ENCODE measurements around the gene MID1. TPM values are rescaled to one million over a fixed set of nuclear protein-coding genes. Genes with fewer than 3 reads are reported as not detected.

MID1 gene
- polyA plus RNA-seq, 1 donor: 11.1 TPM

GRCh38 chrX:10567136-10567535 lies 53.2 kb downstream of the MID1 start:
- no peak for DNase-seq
- Histone ChIP-seq H3K27ac (ENCODE audit: low read length) (no peak overlapping the region), H3K36me3 (ENCODE audit: control insufficient read depth, insufficient read depth, low read length) (peaks cover 4% of the 10 kb centered on the region), H3K4me1 (ENCODE audit: control insufficient read depth, insufficient read depth, low read length) (no peaks in the 10 kb centered on the region), H3K9me3 (ENCODE audit: control insufficient read depth, low read depth, low read length) (no peaks in the 10 kb centered on the region), H3K27me3 (ENCODE audit: control insufficient read depth, insufficient read depth, low read length) (no peaks in the 10 kb centered on the region), H3K4me3 (ENCODE audit: low read length) (no peak overlapping the region)
- WGBS (ENCODE audit: insufficient coverage, low lambda C conversion rate): no CpG with 5 or more reads among the region's 20 CpGs

DNA sequence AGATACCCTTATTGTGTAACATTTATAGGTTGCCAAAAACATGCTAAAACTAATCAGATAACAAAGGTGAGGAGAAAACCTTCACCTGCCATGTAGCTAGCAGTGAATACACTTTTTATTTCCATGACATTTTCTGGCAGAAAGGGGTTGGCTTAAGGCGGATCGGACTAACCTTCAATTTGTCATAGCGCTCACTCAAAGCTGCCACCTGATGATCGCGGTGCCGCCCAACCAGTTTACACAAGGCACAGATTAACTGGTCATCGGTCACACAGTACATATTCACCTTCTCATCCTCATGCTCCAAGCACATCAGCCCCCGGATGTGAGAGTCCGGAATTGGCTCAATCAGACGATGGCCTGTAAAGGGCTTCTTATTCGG lies 53.7 kb downstream of the MID1 start:
- H3K27ac ChIP-seq (ENCODE audit: low read length): no peak overlapping the region
- H3K4me3 ChIP-seq (ENCODE audit: low read length): no peak overlapping the region
- no CpG with 5 or more reads among the region's 11 CpGs for WGBS (ENCODE audit: insufficient coverage, low lambda C conversion rate)
- peaks cover 4% of the 10 kb centered on the region for H3K36me3 ChIP-seq (ENCODE audit: control insufficient read depth, insufficient read depth, low read length)
- no peaks in the 10 kb centered on the region for H3K9me3 ChIP-seq (ENCODE audit: control insufficient read depth, low read depth, low read length)
- H3K4me1 ChIP-seq (ENCODE audit: control insufficient read depth, insufficient read depth, low read length): no peaks in the 10 kb centered on the region
- H3K27me3 ChIP-seq (ENCODE audit: control insufficient read depth, insufficient read depth, low read length): no peaks in the 10 kb centered on the region
- no peak for DNase-seq

DNA sequence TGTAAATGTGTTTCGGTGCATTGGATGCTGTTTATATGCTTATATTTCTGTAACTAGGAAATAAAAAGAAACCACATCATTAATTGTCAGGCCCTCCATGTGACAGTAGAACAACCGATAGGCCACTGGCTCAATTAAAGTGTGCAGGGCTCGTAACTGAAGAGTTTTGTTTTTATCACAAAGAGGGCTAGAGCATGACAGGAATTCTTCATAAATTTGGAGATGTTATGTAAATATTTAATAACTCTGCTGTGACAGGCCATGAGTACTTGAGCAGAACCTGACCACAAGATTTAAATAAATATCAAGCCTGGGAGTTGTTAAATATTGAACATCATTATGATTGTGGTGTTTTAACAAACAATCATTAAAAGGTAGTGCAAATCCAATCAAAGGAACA lies 55.9 kb downstream of the MID1 start:
- no CpG with 5 or more reads among the region's 3 CpGs for WGBS (ENCODE audit: insufficient coverage, low lambda C conversion rate)
- H3K27me3 ChIP-seq (ENCODE audit: control insufficient read depth, insufficient read depth, low read length): no peaks in the 10 kb centered on the region
- no peak overlapping the region for H3K27ac ChIP-seq (ENCODE audit: low read length)
- H3K4me1 ChIP-seq (ENCODE audit: control insufficient read depth, insufficient read depth, low read length): no peaks in the 10 kb centered on the region
- no peak for DNase-seq
- H3K4me3 ChIP-seq (ENCODE audit: low read length): no peak overlapping the region
- no peaks in the 10 kb centered on the region for H3K9me3 ChIP-seq (ENCODE audit: control insufficient read depth, low read depth, low read length)
- peaks cover 4% of the 10 kb centered on the region for H3K36me3 ChIP-seq (ENCODE audit: control insufficient read depth, insufficient read depth, low read length)

DNA sequence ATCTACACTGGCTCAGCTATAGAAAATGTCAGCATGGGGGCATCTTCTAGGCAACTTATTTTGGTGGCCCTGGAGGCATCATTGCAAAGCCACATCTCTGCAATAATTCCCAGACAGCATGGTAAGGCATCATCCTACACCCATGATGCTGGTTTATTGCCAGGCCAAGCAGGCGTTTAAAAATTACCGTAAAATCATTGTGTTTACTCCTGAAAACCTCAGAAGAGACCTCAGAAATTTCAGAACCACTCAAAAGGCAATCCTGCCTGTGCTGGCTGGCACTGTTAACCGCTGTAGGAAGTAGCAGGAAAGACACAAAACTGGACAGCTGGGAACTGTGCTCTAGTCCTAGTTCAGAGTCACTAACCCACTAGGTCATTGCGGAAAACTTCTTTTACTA lies 63.2 kb downstream of the MID1 start:
- Histone ChIP-seq H3K4me3 (ENCODE audit: low read length) (no peak overlapping the region), H3K36me3 (ENCODE audit: control insufficient read depth, insufficient read depth, low read length) (no peaks in the 10 kb centered on the region)
- no CpG with 5 or more reads among the region's 4 CpGs for WGBS (ENCODE audit: insufficient coverage, low lambda C conversion rate)

DNA sequence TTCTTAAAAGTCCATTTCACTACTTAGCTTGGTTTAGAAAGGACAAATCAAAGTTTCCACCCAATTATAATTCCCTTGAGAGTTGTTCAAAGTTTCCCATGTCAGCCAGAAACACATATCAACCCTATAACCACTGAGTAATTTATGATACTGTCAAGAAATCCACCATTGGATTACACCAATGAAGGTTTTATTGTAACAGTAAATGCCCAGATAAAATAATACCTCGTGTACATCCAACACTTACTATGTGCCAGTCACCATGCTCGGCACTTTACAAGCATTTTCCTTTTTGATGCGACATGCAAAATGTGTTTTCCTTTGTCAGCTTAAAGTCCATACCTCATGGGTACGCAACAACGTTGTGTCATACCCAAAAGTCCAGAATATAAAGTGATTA lies 64.0 kb downstream of the MID1 start:
- H3K27ac ChIP-seq (ENCODE audit: low read length): no peak overlapping the region
- H3K36me3 ChIP-seq (ENCODE audit: control insufficient read depth, insufficient read depth, low read length): no peaks in the 10 kb centered on the region
- H3K9me3 ChIP-seq (ENCODE audit: control insufficient read depth, low read depth, low read length): no peaks in the 10 kb centered on the region
- no peaks in the 10 kb centered on the region for H3K4me1 ChIP-seq (ENCODE audit: control insufficient read depth, insufficient read depth, low read length)
- no peaks in the 10 kb centered on the region for H3K27me3 ChIP-seq (ENCODE audit: control insufficient read depth, insufficient read depth, low read length)
- DNase-seq: no peak
- no CpG with 5 or more reads among the region's 5 CpGs for WGBS (ENCODE audit: insufficient coverage, low lambda C conversion rate)
- H3K4me3 ChIP-seq (ENCODE audit: low read length): no peak overlapping the region

More for the DNA sequence above, 63.2 kb downstream of the MID1 start:
- no peak for DNase-seq
- no peaks in the 10 kb centered on the region for H3K4me1 ChIP-seq (ENCODE audit: control insufficient read depth, insufficient read depth, low read length)
- H3K27me3 ChIP-seq (ENCODE audit: control insufficient read depth, insufficient read depth, low read length): no peaks in the 10 kb centered on the region
- no peaks in the 10 kb centered on the region for H3K9me3 ChIP-seq (ENCODE audit: control insufficient read depth, low read depth, low read length)
- H3K27ac ChIP-seq (ENCODE audit: low read length): no peak overlapping the region

- DNase-seq: no peak
- Histone ChIP-seq H3K36me3 (ENCODE audit: control insufficient read depth, insufficient read depth, low read length) (no peaks in the 10 kb centered on the region), H3K9me3 (ENCODE audit: control insufficient read depth, low read depth, low read length) (no peaks in the 10 kb centered on the region), H3K27ac (ENCODE audit: low read length) (no peak overlapping the region), H3K4me1 (ENCODE audit: control insufficient read depth, insufficient read depth, low read length) (no peaks in the 10 kb centered on the region), H3K4me3 (ENCODE audit: low read length) (no peak overlapping the region), H3K27me3 (ENCODE audit: control insufficient read depth, insufficient read depth, low read length) (no peaks in the 10 kb centered on the region)
- no CpG with 5 or more reads among the region's 4 CpGs for WGBS (ENCODE audit: insufficient coverage, low lambda C conversion rate)
These were observed 64.5 kb downstream of the MID1 start for GRCh38 chrX:10555846-10556245.

- no peak overlapping the region for H3K4me3 ChIP-seq (ENCODE audit: low read length)
- no peaks in the 10 kb centered on the region for H3K9me3 ChIP-seq (ENCODE audit: control insufficient read depth, low read depth, low read length)
- H3K36me3 ChIP-seq (ENCODE audit: control insufficient read depth, insufficient read depth, low read length): no peaks in the 10 kb centered on the region
- H3K4me1 ChIP-seq (ENCODE audit: control insufficient read depth, insufficient read depth, low read length): no peaks in the 10 kb centered on the region
- no CpG with 5 or more reads among the region's 6 CpGs for WGBS (ENCODE audit: insufficient coverage, low lambda C conversion rate)
- no peak overlapping the region for H3K27ac ChIP-seq (ENCODE audit: low read length)
- DNase-seq: no peak
- no peaks in the 10 kb centered on the region for H3K27me3 ChIP-seq (ENCODE audit: control insufficient read depth, insufficient read depth, low read length)
These were observed 65.6 kb downstream of the MID1 start for GRCh38 chrX:10554612-10555270.

- Histone ChIP-seq H3K27ac (ENCODE audit: low read length) (no peak overlapping the region), H3K36me3 (ENCODE audit: control insufficient read depth, insufficient read depth, low read length) (no peaks in the 10 kb centered on the region), H3K4me3 (ENCODE audit: low read length) (no peak overlapping the region), H3K27me3 (ENCODE audit: control insufficient read depth, insufficient read depth, low read length) (no peaks in the 10 kb centered on the region), H3K9me3 (ENCODE audit: control insufficient read depth, low read depth, low read length) (no peaks in the 10 kb centered on the region), H3K4me1 (ENCODE audit: control insufficient read depth, insufficient read depth, low read length) (no peaks in the 10 kb centered on the region)
- WGBS (ENCODE audit: insufficient coverage, low lambda C conversion rate): no CpG with 5 or more reads among the region's 2 CpGs
- DNase-seq: no peak
These were observed 71.1 kb downstream of the MID1 start for GRCh38 chrX:10549280-10549679.

DNA sequence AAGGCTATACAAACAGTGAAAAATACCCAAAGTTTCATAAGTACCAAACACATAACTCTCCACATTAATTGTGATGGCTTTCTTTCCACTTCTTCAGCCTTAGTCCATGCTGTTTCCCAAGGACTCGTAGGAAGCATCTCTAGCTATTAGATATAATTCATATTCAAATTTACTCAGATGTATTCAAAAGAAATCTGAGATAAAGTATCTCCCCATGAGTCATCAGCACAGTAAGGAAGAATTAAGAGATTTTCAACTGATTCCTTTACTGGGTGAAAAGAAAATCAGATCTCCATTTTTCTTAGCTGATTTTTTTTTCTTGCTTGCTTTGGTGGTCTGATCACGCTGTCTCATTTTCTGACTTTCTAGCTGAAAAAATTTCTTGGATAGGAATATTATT lies 71.7 kb downstream of the MID1 start:
- no peaks in the 10 kb centered on the region for H3K4me1 ChIP-seq (ENCODE audit: control insufficient read depth, insufficient read depth, low read length)
- no peak overlapping the region for H3K27ac ChIP-seq (ENCODE audit: low read length)
- no peak overlapping the region for H3K4me3 ChIP-seq (ENCODE audit: low read length)
- H3K27me3 ChIP-seq (ENCODE audit: control insufficient read depth, insufficient read depth, low read length): no peaks in the 10 kb centered on the region
- DNase-seq: no peak
- no peaks in the 10 kb centered on the region for H3K36me3 ChIP-seq (ENCODE audit: control insufficient read depth, insufficient read depth, low read length)
- no CpG with 5 or more reads among the region's 2 CpGs for WGBS (ENCODE audit: insufficient coverage, low lambda C conversion rate)
- no peaks in the 10 kb centered on the region for H3K9me3 ChIP-seq (ENCODE audit: control insufficient read depth, low read depth, low read length)

- H3K36me3 ChIP-seq (ENCODE audit: control insufficient read depth, insufficient read depth, low read length): no peaks in the 10 kb centered on the region
- H3K9me3 ChIP-seq (ENCODE audit: control insufficient read depth, low read depth, low read length): no peaks in the 10 kb centered on the region
- no peaks in the 10 kb centered on the region for H3K27me3 ChIP-seq (ENCODE audit: control insufficient read depth, insufficient read depth, low read length)
- no CpG with 5 or more reads among the region's 1 CpG for WGBS (ENCODE audit: insufficient coverage, low lambda C conversion rate)
- DNase-seq: no peak
- no peaks in the 10 kb centered on the region for H3K4me1 ChIP-seq (ENCODE audit: control insufficient read depth, insufficient read depth, low read length)
- H3K27ac ChIP-seq (ENCODE audit: low read length): no peak overlapping the region
- no peak overlapping the region for H3K4me3 ChIP-seq (ENCODE audit: low read length)
These were observed 74.5 kb downstream of the MID1 start for GRCh38 chrX:10545882-10546281.

DNA sequence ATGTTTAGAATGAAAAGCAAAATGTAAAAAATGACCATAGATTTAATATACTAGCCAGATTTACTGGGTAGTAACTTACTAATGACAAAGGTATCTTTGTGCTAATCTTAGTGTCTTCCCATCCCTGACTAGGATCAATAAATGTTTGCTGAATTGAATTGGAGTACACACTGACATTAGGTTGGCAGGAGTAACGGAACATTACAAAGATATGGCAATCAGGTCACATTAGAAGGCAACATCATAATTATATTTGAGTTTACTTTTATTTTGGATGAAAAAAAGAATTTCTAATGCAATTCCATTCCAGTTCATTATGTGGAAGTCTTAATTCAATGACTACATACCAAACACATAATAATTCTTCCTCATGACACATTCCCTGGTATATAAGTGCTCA lies 77.8 kb downstream of the MID1 start:
- H3K4me3 ChIP-seq (ENCODE audit: low read length): no peak overlapping the region
- no CpG with 5 or more reads among the region's 1 CpG for WGBS (ENCODE audit: insufficient coverage, low lambda C conversion rate)
- no peaks in the 10 kb centered on the region for H3K27me3 ChIP-seq (ENCODE audit: control insufficient read depth, insufficient read depth, low read length)
- no peaks in the 10 kb centered on the region for H3K4me1 ChIP-seq (ENCODE audit: control insufficient read depth, insufficient read depth, low read length)
- no peaks in the 10 kb centered on the region for H3K9me3 ChIP-seq (ENCODE audit: control insufficient read depth, low read depth, low read length)
- H3K27ac ChIP-seq (ENCODE audit: low read length): no peak overlapping the region
- DNase-seq: no peak
- no peaks in the 10 kb centered on the region for H3K36me3 ChIP-seq (ENCODE audit: control insufficient read depth, insufficient read depth, low read length)
